Type B pancreatic cell (in vitro differentiated cells): ENCODE measurements around the gene TBL1X. TPM values are rescaled to one million over a fixed set of nuclear protein-coding genes. Genes with fewer than 3 reads are reported as not detected.

Experiments used
- DNase-seq: peaks from one replicate; pipeline ENCODE4 v3.0.0; 2021; ENCODE audit warnings: mixed read lengths; ENCODE audit not compliant: unreplicated experiment; ENCODE audit errors: extremely low spot score
- H3K27ac Mint-ChIP-seq: 2 replicates; pipeline ENCODE4 v1.8.0; 2021; ENCODE audit warnings: mild to moderate bottlenecking, mixed read lengths
- H3K27me3 Mint-ChIP-seq: 2 replicates; pipeline ENCODE4 v1.8.0; 2021; ENCODE audit warnings: mixed read lengths
- H3K36me3 Mint-ChIP-seq: 2 replicates; pipeline ENCODE4 v1.8.0; 2021; ENCODE audit warnings: mixed read lengths
- H3K4me1 Mint-ChIP-seq: one replicate; pipeline ENCODE4 v1.8.0; 2021; ENCODE audit warnings: mixed read lengths; ENCODE audit not compliant: unreplicated experiment
- H3K4me3 Mint-ChIP-seq: 2 replicates; pipeline ENCODE4 v1.8.0; 2021; ENCODE audit warnings: mild to moderate bottlenecking, mixed read lengths
- H3K9me3 Mint-ChIP-seq: 2 replicates; pipeline ENCODE4 v1.8.0; 2021; ENCODE audit warnings: mixed read lengths
- total RNA-seq: library from RNA; stranded (reverse); gene quantifications from 2 replicates; pipeline ENCODE4 v1.2.1, GENCODE V29; 2021; ENCODE audit warnings: low replicate concordance
- TF ChIP-seq, protein P1 (sequence below): fragments of 200-600 bp; sonication (generic); conservative IDR thresholded peaks from 2 replicates; pipeline ENCODE4 v1.5.0; 2021; ENCODE audit warnings: antibody characterized with exemption, mild to moderate bottlenecking

Gene TBL1X
- total RNA-seq, 1 donor from 2014 or later, result 41.3 TPM

DNA sequence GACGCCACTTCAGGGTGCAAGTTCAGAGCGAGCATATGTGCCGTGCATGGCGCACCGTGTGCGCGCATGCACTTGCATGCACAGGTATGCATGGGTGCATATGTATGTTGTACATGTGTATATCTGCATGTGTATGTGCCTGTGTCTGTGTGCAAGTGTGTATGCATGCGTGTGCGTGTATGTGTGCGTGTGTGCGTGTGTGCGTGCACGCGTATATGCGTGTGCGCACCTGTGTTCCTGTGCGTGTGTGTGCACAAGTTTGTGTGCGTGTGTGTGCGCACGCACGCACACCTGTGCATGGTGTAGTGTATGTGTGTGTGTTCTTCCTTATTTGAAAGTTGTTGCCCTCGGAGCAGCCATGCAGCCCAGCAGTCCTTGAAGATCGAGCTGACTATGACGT is 224.0 kb downstream of the TBL1X start:
- H3K27ac Mint-ChIP-seq, result no peak overlapping the region
- H3K27me3 Mint-ChIP-seq, result no peaks in the 10 kb centered on the region
- no peak for DNase-seq
- no peaks in the 10 kb centered on the region for H3K4me1 Mint-ChIP-seq
- TF ChIP-seq, protein P1, sequence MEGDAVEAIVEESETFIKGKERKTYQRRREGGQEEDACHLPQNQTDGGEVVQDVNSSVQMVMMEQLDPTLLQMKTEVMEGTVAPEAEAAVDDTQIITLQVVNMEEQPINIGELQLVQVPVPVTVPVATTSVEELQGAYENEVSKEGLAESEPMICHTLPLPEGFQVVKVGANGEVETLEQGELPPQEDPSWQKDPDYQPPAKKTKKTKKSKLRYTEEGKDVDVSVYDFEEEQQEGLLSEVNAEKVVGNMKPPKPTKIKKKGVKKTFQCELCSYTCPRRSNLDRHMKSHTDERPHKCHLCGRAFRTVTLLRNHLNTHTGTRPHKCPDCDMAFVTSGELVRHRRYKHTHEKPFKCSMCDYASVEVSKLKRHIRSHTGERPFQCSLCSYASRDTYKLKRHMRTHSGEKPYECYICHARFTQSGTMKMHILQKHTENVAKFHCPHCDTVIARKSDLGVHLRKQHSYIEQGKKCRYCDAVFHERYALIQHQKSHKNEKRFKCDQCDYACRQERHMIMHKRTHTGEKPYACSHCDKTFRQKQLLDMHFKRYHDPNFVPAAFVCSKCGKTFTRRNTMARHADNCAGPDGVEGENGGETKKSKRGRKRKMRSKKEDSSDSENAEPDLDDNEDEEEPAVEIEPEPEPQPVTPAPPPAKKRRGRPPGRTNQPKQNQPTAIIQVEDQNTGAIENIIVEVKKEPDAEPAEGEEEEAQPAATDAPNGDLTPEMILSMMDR, result no peak
- no peak overlapping the region for H3K4me3 Mint-ChIP-seq
- no peaks in the 10 kb centered on the region for H3K9me3 Mint-ChIP-seq
- H3K36me3 Mint-ChIP-seq, result peaks cover 25% of the 10 kb centered on the region

DNA sequence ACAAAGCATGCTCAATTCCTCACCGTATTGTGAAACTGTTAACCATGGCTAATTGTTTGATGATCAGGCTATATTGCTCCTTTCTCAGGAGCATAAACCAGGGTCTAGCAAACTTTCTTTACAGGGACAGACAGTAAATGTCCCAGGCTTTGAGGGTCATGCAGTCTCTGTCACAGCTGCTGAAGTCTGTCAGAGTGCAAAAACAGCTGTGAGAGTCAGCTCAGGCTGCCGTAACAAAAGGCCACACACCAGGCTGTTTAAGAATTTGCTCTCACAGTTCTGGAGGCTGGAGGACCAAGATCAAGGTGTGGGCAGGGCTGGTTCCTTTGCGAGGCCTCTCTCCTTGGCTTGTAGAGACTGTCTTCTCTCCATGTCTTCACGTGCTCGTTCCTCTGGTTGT is 225.2 kb downstream of the TBL1X start:
- no peak for DNase-seq
- Mint-ChIP-seq H3K27ac (no peak overlapping the region), H3K36me3 (peaks cover 26% of the 10 kb centered on the region), H3K4me3 (no peak overlapping the region), H3K27me3 (no peaks in the 10 kb centered on the region), H3K9me3 (no peaks in the 10 kb centered on the region), H3K4me1 (no peaks in the 10 kb centered on the region)
- TF ChIP-seq, protein P1, result no peak

DNA sequence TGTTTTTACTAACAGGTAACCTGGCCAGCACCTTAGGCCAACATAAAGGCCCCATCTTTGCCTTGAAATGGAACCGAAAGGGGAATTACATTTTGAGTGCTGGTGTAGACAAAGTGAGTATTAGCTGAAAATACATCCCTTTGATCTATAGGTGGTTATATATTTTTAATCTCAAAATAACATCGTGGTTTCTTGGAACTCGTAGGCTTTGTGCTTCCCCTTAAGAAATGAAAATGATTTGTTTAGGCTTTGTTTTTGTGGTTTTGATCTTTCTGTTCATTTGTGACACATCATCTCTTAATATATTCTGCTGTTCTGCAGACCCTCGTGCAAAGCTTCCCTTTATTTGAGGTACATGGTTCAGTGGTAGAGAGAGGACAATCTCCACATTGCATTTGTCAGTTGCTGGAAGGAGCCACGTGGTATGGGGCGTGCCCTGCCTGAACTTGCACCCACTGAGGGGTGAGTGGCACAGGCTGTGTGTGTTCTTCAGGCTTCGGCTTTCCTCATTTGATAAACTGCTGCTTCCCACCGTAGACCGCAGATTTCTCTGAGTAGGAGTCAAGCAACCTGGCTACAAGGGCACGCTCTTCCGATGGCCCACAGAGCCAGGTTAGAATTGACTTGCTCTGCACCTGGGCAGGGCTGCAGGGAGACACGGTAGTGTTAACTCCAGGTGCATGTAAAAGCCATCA is 228.6 kb downstream of the TBL1X start:
- peaks cover 25% of the 10 kb centered on the region for H3K36me3 Mint-ChIP-seq
- H3K4me3 Mint-ChIP-seq, result no peak overlapping the region
- H3K9me3 Mint-ChIP-seq, result peaks cover 6% of the 10 kb centered on the region
- H3K4me1 Mint-ChIP-seq, result no peaks in the 10 kb centered on the region
- H3K27me3 Mint-ChIP-seq, result no peaks in the 10 kb centered on the region
- TF ChIP-seq, protein P1, result no peak
- DNase-seq, result no peak
- no peak overlapping the region for H3K27ac Mint-ChIP-seq

DNA sequence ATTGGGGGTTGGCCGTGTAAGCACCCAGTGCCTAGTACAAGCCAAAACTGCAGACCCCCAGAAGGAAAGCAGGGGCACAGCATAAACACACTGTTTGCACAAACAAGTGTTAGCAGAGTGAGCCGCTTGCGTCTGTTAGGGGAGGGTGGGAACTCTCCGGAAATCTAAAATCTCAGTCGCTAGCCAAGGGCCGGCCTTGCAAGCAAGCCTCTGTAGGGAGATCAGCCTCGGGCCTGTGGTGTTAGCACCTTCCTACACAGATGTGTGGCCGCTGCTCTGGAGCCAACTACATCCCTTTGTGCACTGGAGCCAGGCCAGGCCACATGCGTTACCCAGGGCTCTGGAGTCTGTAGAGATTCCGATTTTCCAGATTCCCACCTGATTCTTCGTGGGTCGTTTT is 233.7 kb downstream of the TBL1X start:
- DNase-seq, result no peak
- no peak overlapping the region for H3K27ac Mint-ChIP-seq
- no peak overlapping the region for H3K4me3 Mint-ChIP-seq
- H3K27me3 Mint-ChIP-seq, result no peaks in the 10 kb centered on the region
- H3K4me1 Mint-ChIP-seq, result no peaks in the 10 kb centered on the region
- peaks cover 6% of the 10 kb centered on the region for H3K9me3 Mint-ChIP-seq
- TF ChIP-seq, protein P1, result no peak
- peaks cover 43% of the 10 kb centered on the region for H3K36me3 Mint-ChIP-seq

DNA sequence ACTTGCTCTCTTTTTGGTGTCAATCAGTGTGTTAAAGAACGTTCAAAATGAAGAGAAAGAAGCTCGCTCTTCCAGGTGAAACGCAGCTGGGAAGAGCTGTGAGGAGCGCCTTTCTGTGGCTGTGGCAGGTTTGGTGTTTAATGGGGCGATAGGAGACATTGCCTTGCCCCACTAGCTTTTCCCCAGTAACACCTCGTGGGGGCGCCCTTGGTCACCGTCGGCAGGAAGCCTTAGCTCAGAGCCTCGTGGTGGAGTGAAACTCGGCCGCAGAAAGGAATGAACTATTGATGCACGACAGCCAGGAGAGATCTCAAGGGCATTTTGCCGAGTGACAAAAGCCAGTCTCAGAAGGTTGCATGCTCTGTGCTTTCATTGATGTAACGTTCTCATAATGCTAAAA is 235.7 kb downstream of the TBL1X start:
- Mint-ChIP-seq H3K27ac (no peak overlapping the region), H3K36me3 (peaks cover 49% of the 10 kb centered on the region), H3K9me3 (peaks cover 6% of the 10 kb centered on the region), H3K27me3 (no peaks in the 10 kb centered on the region), H3K4me1 (no peaks in the 10 kb centered on the region), H3K4me3 (no peak overlapping the region)
- TF ChIP-seq, protein P1, result no peak
- no peak for DNase-seq

DNA sequence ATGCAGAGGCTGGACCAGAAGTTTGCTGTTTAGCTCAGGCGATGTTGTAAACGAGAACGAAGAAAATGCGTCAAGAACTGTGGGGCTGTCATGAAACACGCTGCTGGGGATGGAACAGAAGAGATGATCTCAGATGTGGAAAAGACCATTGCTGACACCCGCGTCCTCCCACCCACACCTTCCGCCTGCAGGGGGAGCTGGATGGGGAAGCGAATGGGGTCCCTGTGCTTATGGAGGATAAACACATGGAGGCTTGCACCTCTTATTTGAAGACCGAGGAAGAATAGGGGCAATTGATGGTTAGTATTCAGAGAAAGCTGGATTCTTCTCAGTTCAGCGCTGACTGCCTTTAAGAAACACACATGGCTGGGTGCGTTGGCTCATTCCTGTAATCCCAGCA is 236.9 kb downstream of the TBL1X start:
- Mint-ChIP-seq H3K9me3 (no peaks in the 10 kb centered on the region), H3K4me3 (no peak overlapping the region), H3K27ac (no peak overlapping the region), H3K4me1 (no peaks in the 10 kb centered on the region), H3K36me3 (peaks cover 41% of the 10 kb centered on the region), H3K27me3 (no peaks in the 10 kb centered on the region)
- TF ChIP-seq, protein P1, result no peak
- DNase-seq, result no peak
